Ishikawa (cell line): ENCODE results near the gene DACT2.

ENCODE experiments used
- CEBPB ChIP-seq: IDR thresholded peaks from 2 replicates; pipeline ENCODE4 v1.6.1; 2012
- CREB1 ChIP-seq: IDR thresholded peaks from 2 replicates; pipeline ENCODE4 v1.6.1; 2012; ENCODE audit warnings: low read depth
- EGR1 ChIP-seq: IDR thresholded peaks from 2 replicates; pipeline ENCODE4 v1.6.1; 2012
- EP300 ChIP-seq: IDR thresholded peaks from 2 replicates; pipeline ENCODE4 v1.6.1; 2012; ENCODE audit warnings: borderline replicate concordance
- FOXM1 ChIP-seq: IDR thresholded peaks from 2 replicates; pipeline ENCODE4 v1.6.1; 2012; ENCODE audit warnings: low read depth, borderline replicate concordance
- NFIC ChIP-seq: IDR thresholded peaks from 2 replicates; pipeline ENCODE4 v1.6.1; 2012
- RAD21 ChIP-seq: IDR thresholded peaks from 2 replicates; pipeline ENCODE4 v1.6.1; 2012; ENCODE audit warnings: low read depth
- TAF1 ChIP-seq: IDR thresholded peaks from 2 replicates; pipeline ENCODE4 v1.6.1; 2012; ENCODE audit warnings: low read depth, mild to moderate bottlenecking
- TCF12 ChIP-seq: IDR thresholded peaks from 2 replicates; pipeline ENCODE4 v1.6.1; 2012; ENCODE audit warnings: low read depth
- TEAD4 ChIP-seq: IDR thresholded peaks from 2 replicates; pipeline ENCODE4 v1.6.1; 2012
- YY1 ChIP-seq: IDR thresholded peaks from 2 replicates; pipeline ENCODE4 v1.6.1; 2012; ENCODE audit warnings: low read depth
- ZBTB7A ChIP-seq: IDR thresholded peaks from 2 replicates; pipeline ENCODE4 v1.6.1; 2012; ENCODE audit warnings: low read depth
- TF ChIP-seq, protein P1 (sequence below): IDR thresholded peaks from 2 replicates; pipeline ENCODE4 v1.6.1; 2012; ENCODE audit warnings: low read depth, mild to moderate bottlenecking
- TF ChIP-seq, protein P2 (sequence below): IDR thresholded peaks from 2 replicates; pipeline ENCODE4 v1.6.1; 2012
- TF ChIP-seq, protein P3 (sequence below): IDR thresholded peaks from 2 replicates; pipeline ENCODE4 v1.6.1; 2012

The DACT2 gene

DNA sequence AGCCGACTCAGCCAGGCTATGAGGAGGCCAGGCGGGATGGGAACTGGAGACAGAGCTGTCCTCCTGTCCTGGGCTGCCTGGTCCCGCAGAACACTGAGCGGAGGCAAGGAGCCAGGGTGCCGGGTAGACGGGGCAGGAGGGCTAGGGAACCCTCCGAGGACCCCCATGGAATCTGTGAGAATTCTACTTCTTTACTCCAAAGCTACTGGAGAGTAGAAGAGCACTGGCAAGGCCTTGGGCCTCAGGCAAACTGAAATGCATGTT, 14.9 kb downstream of the DACT2 start:
- no peak for TF ChIP-seq TAF1
- no peak for TF ChIP-seq CREB1
- no peak for TF ChIP-seq CEBPB
- TF ChIP-seq TCF12 = no peak
- TF ChIP-seq NFIC = no peak
- no peak for TF ChIP-seq ZBTB7A
- TF ChIP-seq, protein P1, sequence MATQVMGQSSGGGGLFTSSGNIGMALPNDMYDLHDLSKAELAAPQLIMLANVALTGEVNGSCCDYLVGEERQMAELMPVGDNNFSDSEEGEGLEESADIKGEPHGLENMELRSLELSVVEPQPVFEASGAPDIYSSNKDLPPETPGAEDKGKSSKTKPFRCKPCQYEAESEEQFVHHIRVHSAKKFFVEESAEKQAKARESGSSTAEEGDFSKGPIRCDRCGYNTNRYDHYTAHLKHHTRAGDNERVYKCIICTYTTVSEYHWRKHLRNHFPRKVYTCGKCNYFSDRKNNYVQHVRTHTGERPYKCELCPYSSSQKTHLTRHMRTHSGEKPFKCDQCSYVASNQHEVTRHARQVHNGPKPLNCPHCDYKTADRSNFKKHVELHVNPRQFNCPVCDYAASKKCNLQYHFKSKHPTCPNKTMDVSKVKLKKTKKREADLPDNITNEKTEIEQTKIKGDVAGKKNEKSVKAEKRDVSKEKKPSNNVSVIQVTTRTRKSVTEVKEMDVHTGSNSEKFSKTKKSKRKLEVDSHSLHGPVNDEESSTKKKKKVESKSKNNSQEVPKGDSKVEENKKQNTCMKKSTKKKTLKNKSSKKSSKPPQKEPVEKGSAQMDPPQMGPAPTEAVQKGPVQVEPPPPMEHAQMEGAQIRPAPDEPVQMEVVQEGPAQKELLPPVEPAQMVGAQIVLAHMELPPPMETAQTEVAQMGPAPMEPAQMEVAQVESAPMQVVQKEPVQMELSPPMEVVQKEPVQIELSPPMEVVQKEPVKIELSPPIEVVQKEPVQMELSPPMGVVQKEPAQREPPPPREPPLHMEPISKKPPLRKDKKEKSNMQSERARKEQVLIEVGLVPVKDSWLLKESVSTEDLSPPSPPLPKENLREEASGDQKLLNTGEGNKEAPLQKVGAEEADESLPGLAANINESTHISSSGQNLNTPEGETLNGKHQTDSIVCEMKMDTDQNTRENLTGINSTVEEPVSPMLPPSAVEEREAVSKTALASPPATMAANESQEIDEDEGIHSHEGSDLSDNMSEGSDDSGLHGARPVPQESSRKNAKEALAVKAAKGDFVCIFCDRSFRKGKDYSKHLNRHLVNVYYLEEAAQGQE = no peak

DNA sequence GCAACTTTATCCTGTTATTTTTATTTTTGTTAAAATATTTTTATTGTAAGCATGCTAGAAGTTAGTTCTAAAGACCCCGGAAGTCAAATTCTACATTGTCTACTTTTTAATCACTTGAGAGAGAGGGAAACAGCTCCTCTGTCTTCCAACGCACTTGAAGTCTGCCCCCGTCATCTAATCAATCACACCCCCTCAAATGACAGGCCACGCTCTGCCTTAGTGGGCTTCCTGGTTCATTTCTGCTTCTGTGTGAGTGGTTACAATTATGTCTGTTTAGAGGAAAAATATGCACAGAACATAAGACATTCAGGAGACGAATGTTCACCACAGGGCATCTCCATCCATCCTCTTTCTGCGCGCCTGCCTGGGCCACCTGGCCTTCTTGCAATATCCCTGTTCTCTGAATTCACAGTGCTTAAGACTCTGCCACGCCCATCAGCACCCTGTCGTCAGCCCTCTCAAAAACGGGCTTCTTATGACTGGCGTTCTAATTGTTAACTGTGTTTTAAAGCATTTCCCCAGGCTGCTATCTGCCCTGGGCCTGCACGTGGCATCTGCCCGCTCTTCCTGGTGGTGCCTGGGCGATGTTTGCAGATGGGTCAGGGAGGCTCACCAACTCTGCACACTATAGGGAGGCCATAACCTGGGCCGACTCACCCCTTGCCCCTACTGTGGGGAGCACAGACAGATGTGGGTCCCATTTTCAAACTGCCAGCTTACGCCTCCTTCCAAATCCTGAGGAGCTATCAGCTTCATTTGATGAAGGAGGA, 15.4 kb downstream of the DACT2 start:
- no peak for TF ChIP-seq YY1

DNA sequence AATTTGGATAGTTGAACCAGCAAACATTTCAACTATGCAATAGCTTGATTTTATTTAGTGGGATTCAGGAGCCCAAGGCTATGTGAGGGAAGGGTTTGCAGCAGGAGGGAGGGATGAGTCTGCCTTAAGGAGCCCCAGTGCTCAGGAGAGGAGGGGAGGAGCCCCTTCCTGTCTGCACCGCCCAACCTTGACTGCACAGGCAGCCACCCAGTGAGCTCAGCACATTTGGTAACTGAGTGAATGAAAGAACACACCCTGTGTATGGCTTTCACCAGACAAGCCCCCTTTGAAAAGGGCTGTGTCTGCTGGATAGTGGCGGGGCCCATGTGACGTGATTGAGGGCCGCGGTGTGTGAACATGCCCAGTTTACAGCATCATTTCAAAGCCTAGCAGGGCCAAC, 17.0 kb downstream of the DACT2 start:
- TF ChIP-seq TEAD4 (no peak), ZBTB7A (no peak)
- TF ChIP-seq, protein P2, sequence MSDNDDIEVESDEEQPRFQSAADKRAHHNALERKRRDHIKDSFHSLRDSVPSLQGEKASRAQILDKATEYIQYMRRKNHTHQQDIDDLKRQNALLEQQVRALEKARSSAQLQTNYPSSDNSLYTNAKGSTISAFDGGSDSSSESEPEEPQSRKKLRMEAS = no peak

DNA sequence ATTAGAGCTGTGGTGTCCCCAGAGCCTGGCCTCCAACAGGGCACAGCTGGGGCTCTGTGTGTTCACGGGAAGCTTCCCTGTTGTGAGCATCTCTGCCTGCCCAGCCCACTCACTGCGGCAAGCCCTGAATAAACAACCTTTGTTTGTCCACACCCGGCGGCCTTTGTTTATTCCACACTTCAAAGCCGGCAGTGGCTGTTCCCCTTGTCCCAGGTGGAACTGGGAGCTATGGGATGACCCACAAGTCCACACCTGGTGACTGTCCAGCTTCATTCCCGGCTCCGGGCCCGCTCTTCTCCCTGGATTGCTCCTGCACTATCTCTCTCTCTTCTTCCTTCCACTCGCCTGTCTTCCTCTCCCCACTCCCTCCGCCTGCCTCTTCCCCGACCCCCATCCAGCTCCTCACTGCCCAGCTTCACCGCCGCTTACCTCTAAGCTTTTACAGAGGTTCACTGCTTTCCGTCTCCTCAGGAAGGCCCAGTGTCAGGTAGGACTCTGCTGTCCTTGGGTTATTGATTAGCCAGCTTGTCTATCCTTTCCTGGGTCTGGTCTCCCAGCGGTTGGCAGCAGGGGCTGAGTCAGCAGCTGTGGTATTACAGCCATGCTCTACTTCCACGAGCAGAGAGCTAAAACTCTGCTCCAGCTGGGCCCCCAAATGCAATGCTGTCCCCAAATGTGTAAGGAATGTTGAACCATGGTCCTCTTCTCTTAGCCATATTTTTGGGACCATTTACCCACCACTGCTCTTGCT, 17.8 kb downstream of the DACT2 start:
- TF ChIP-seq, protein P3, sequence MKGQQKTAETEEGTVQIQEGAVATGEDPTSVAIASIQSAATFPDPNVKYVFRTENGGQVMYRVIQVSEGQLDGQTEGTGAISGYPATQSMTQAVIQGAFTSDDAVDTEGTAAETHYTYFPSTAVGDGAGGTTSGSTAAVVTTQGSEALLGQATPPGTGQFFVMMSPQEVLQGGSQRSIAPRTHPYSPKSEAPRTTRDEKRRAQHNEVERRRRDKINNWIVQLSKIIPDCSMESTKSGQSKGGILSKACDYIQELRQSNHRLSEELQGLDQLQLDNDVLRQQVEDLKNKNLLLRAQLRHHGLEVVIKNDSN = no peak
- no peak for TF ChIP-seq ZBTB7A
- TF ChIP-seq YY1 = no peak
- TF ChIP-seq EP300 = no peak
- TF ChIP-seq, protein P1 = no peak
- no peak for TF ChIP-seq TAF1
- no peak for TF ChIP-seq FOXM1
- TF ChIP-seq CREB1 = no peak
- TF ChIP-seq CEBPB = no peak
- TF ChIP-seq RAD21 = no peak
- TF ChIP-seq, protein P2 = no peak
- no peak for TF ChIP-seq NFIC
- no peak for TF ChIP-seq TCF12
- no peak for TF ChIP-seq TEAD4
- TF ChIP-seq EGR1 = no peak

DNA sequence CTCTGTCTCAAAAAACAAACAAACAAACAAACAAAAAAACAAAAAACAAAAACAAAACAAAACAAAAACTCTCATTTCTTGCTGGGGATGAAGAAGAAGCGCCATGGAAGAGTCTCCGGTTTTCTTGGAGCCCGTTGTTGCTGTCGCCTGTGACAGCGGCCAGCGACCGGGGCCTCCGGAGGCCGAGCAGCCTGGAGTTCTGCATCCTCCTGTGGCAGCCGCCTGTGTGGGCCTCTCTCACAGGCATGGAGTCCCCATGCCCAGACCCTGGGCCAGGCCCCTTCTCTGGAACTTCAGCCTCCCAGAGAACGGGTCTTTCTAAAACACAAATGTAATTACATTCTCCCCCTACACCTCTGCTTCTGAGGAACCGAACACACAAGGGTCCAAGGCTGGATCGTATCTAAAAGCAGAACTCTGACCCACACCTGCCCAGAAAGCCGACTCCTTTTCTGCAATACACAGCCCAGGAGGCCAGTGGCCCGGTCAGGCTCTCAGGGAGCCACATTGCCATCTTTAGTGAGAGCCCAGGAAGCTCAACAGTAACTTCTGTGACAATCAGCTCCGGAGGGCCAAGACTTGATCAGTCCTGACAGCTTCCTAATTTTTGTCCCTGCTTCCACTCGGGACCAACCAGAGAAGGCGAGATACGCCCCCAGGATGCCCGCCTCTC, 18.5 kb downstream of the DACT2 start:
- no peak for TF ChIP-seq EGR1
- no peak for TF ChIP-seq EP300
- TF ChIP-seq ZBTB7A = no peak

DNA sequence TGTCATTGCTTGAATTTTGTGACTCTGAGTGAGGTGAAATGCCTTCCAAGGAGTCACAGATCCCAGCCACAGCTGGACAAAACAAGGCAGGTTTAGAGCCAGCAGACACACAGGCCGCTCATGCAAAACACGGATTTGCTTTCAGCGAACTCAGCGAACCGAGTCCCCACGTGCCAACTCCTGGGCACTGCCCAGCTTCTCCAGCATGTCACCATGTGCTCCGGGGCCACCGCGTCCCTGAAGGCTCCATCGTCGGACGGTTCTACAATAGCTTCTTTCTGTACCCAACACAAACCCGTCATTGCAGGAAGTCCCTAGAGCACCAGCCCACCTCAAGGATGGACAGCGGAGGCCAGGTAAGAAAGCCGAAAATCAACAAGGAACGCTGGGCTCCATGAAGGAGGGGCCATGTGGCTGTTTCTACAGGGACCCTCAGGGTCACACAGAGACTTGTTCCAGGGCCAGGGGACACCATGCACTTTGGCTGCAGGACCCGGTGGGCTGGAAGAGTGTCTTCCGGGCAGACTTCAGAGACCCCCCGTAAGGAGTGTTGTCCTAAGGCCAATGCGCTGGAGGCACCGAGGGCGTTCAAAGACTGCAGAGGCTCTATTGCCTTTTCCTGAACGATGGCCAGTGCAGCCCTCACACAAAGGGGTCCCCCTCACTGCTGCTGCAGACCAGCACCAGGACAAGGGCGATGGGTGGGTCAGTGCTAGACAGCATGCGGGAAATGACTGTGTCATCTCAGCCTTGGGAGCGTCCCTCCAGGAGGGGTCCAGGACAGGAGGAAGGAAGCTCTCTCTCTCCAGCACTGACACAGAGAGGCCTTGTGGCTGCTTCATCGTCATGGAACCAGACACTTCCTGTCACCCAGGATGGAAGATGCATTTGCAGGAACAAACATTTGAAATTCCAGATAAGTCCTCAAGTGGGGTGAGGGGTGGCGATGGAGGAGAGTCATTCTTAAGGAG, 19.8 kb downstream of the DACT2 start:
- TF ChIP-seq FOXM1 = no peak
- TF ChIP-seq, protein P2 = peak; percentile 49; the same call in 1 of the 2 replicates
